ENCODE data around the gene OSBPL1A.

DNA sequence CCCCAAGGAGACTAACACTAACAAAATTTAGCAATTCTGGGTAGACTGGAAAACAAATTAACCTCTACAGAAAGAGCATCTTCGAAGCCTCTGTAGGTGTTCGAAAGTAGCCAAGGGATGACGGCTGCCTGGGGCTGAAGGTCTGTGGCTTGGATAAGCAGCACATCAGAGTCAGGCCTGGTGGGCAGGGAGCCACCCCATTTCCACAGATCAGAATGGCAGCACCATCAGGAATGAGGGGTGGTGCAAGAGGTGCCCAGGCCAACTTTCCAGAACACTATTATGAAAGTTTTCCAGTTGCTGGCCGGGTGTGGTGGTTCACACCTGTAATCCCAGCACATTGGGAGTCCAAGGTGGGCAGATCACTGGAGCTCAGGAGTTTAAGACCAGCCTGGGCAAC is 200.9 kb downstream of the OSBPL1A start:
- TF ChIP-seq, protein P1, sequence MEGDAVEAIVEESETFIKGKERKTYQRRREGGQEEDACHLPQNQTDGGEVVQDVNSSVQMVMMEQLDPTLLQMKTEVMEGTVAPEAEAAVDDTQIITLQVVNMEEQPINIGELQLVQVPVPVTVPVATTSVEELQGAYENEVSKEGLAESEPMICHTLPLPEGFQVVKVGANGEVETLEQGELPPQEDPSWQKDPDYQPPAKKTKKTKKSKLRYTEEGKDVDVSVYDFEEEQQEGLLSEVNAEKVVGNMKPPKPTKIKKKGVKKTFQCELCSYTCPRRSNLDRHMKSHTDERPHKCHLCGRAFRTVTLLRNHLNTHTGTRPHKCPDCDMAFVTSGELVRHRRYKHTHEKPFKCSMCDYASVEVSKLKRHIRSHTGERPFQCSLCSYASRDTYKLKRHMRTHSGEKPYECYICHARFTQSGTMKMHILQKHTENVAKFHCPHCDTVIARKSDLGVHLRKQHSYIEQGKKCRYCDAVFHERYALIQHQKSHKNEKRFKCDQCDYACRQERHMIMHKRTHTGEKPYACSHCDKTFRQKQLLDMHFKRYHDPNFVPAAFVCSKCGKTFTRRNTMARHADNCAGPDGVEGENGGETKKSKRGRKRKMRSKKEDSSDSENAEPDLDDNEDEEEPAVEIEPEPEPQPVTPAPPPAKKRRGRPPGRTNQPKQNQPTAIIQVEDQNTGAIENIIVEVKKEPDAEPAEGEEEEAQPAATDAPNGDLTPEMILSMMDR (IDR thresholded peaks at IDR 0.05) = no peak
- TF ChIP-seq POLR2A (IDR thresholded peaks at IDR 0.05) = no peak

Measured in lower leg skin (tissue), 3 donors.